Measurements from ENCODE around the gene HUS1.

HUS1 gene

DNA sequence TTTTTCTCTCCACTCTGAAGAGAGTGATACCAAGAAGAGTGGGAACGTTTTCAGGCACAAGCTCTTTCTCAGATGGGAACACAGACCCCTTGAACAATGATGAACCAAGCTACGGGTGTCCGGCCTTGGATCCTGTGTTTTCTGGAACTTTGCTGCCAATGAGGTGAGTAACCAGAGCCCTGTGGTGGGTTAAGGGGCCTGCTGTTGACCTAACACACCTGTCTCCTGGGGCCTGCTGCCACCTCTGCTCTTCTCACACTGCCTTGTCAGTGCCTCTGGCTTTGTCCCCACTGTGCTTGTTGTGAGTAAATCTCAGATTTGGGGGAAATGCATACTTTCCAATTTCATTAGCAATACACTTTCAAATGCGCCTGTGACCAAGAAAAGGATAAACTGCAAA is 29.7 kb downstream of the HUS1 start:
- ChIA-PET CTCF (interaction anchor here (1.4 kb wide), 1 partner anchor 19 kb away, joined by 3 read pairs; no protein-coding TSS in a partner anchor), POLR2A (ENCODE audit: low non-redundant PET) (no interaction called here)
- no peak overlapping the region for H3K27ac ChIP-seq
- no peak for DNase-seq (ENCODE audit: low spot score)
- TF ChIP-seq, protein P1, sequence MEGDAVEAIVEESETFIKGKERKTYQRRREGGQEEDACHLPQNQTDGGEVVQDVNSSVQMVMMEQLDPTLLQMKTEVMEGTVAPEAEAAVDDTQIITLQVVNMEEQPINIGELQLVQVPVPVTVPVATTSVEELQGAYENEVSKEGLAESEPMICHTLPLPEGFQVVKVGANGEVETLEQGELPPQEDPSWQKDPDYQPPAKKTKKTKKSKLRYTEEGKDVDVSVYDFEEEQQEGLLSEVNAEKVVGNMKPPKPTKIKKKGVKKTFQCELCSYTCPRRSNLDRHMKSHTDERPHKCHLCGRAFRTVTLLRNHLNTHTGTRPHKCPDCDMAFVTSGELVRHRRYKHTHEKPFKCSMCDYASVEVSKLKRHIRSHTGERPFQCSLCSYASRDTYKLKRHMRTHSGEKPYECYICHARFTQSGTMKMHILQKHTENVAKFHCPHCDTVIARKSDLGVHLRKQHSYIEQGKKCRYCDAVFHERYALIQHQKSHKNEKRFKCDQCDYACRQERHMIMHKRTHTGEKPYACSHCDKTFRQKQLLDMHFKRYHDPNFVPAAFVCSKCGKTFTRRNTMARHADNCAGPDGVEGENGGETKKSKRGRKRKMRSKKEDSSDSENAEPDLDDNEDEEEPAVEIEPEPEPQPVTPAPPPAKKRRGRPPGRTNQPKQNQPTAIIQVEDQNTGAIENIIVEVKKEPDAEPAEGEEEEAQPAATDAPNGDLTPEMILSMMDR (conservative IDR thresholded peaks at IDR 0.05; ENCODE audit: low read depth), result no peak

DNA sequence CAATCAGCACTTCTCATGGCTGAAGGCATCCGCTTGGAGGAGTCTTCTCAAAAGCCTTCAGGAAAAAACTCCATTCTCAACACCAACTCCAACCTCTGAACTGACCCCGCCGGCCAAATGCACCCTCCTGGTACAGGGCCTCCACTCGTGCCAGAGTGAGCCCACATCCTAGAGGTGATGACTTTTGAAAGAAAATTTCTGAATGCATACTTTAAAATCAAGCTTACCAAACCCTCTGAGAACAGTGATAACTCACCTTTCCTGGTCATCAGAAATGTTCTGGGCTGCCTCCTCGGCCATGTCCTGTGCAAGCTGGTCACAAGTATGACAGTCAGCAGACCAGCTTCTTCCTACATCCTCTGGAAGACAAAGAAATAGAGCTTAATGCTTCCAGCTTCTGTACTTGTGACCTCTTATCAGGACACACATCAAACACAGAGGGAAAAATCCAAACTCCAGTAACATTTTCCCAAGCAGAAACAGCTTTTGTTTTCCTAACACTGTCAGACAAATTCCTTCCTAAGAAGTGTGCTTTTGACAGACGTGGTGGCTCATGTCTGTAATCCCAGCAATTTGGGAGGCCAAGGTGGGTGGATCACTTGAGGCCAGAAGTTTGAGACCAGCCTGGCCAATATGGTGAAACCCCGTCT is 31.1 kb downstream of the HUS1 start, which contains the start of gene PKD1L1:
PKD1L1 (minus strand) TSS at position 326 of the 650 bp plus-strand sequence; CDS start at position 300, 26 bp downstream.
- POLR2A ChIA-PET (ENCODE audit: low non-redundant PET), result no interaction called here
- CTCF ChIA-PET, result interaction anchor here (0.6 to 1.8 kb wide), 4 partner anchors 10 to 1537 kb away, joined by 3 to 8 read pairs (median 6); no protein-coding TSS in a partner anchor
- no peak for DNase-seq (ENCODE audit: low spot score)

DNA sequence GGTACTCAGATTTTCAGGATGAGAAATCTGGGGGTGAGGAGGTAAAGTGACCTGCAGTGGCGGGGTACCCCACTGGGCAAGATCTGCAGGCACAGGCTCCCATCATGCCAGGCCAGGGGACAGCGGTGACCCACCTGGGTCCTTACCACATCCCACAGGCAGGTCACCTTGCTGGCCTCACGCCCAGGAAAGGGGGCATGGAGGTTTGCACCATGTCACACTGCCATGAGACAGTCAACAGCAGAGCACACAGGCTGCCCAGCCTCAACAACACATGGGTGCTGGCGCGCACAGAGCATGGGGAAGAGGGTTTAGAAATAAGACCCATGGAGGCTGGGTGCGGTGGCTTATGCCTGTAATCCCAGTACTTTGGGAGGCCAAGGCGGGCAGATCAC is 32.1 kb downstream of the HUS1 start:
- no peak overlapping the region for H3K27ac ChIP-seq
- DNase-seq (ENCODE audit: low spot score), result no peak
- TF ChIP-seq, protein P1 (conservative IDR thresholded peaks at IDR 0.05; ENCODE audit: low read depth), result no peak
- ChIA-PET POLR2A (ENCODE audit: low non-redundant PET) (interaction anchor here (0.6 kb wide), 1 partner anchor 371 kb away, joined by 3 read pairs; no protein-coding TSS in a partner anchor), CTCF (interaction anchor here (1.8 kb wide), 1 partner anchor 163 kb away, joined by 8 read pairs; no protein-coding TSS in a partner anchor)

More for the DNA sequence above, 31.1 kb downstream of the HUS1 start, which contains the start of gene PKD1L1:
- TF ChIP-seq, protein P1 (conservative IDR thresholded peaks at IDR 0.05; ENCODE audit: low read depth), result no peak
- H3K27ac ChIP-seq, result no peak within 1 kb of the TSS

DNA sequence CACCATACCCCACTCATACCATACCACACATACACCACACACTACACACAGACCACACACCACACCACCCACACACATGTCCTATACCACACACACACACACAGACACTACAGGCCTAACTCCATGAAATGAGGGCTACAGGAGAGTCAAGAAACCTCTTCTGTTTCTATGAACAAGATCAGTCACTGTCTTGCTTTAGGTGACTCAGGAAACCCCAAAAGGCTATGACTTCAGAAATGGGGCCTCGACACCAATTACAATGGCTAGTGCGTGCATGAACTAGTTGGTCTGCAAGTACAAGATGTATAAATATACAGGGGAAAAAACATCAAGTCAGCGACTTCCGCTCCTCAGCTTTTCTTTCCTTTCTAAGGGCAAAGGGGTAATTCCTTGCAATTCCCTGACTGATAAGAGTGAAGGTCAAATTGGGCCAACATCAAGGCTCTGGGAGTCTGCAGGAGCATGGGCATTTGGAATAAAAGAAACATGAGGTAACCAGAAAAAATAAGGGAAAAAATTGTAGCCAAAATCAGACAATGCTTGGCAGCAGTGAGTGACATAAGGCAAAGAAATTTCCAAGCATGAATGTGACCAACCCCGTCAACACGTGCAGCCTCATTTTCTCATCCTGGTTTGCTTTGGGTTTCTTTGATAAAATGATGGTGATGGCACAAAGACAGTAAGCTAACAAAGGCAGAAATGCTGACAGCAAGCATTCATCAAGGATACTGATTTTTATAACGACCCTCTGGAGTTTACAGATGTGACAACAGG is 32.6 kb downstream of the HUS1 start:
- ChIA-PET CTCF (no interaction called here), POLR2A (ENCODE audit: low non-redundant PET) (interaction anchor here (0.6 kb wide), 1 partner anchor 371 kb away, joined by 3 read pairs; no protein-coding TSS in a partner anchor)
- no peak for DNase-seq (ENCODE audit: low spot score)
- H3K27ac ChIP-seq, result no peak overlapping the region
- TF ChIP-seq, protein P1 (conservative IDR thresholded peaks at IDR 0.05; ENCODE audit: low read depth), result no peak

DNA sequence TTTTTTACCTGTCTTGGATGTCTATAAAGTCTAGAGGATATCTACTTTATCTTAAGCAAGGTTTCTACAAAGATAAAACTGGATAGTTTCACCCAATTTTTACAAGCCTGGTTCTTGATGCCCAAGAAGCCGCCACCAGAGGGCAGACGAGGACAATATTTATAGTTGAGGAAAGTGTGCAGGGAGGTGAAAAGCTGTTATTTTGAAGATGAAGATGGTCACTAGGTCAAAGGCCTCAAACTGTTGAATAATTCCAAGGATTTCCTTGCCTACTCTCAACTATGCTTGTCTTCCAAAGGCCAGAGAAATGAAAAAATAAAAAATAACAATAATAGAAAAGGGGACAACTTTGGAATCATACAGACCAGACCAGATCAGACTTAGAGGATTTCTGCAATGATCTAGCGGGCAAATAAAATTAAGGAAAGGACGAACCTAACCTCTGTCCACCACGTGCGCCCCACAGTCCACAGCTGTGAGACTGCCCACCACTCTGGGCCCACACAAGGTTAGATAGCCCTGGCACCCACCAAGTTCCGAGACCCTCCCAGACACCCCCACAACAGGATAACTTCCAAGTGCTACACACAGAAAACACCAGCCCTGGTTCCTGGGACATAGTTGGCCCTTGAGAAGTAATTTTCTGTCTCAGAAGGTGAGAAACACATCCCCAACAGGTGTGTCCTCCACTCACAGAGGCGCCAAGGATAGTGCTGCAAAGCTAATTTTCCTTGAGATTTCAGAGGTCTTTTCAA is 34.0 kb downstream of the HUS1 start:
- ChIA-PET CTCF (interaction anchor here (0.5 to 3.5 kb wide), 32 partner anchors 9 to 1908 kb away, joined by 3 to 44 read pairs (median 4); no protein-coding TSS in a partner anchor), POLR2A (ENCODE audit: low non-redundant PET) (no interaction called here)
- no peak overlapping the region for H3K27ac ChIP-seq
- TF ChIP-seq, protein P1 (conservative IDR thresholded peaks at IDR 0.05; ENCODE audit: low read depth), result peak; percentile 89
- peak; percentile 45 for DNase-seq (ENCODE audit: low spot score)
